SK-N-MC (cell line): ENCODE results near the gene AADACL3.

Experiments
- EZH2 ChIP-seq: fragments of 200-600 bp; sonication (generic); IDR thresholded peaks from one replicate; pipeline ENCODE4 v1.6.1; 2017; ENCODE audit warnings: antibody characterized with exemption
- POLR2AphosphoS5 ChIP-seq: IDR thresholded peaks from 2 replicates; pipeline ENCODE4 v1.6.1; 2012; ENCODE audit warnings: mild to moderate bottlenecking, low read depth, low read length, borderline replicate concordance

GRCh38 chr1:12745992-12746323 is 30.0 kb downstream of the AADACL3 start, which contains the start of gene CFAP107:
- no peak for TF ChIP-seq POLR2AphosphoS5
- no peak for TF ChIP-seq EZH2
